SK-N-MC (cell line): ENCODE measurements around the gene C1QL2.

Experiments
- DNase-seq: peaks from one replicate; pipeline ENCODE4 v3.0.0-alpha.2; 2011; ENCODE audit warnings: low read depth, low spot score
- H3K27ac ChIP-seq: fragments of 200-600 bp; sonication (generic); 2 replicates; pipeline ENCODE4 v1.5.1; 2016; ENCODE audit warnings: mixed run types
- H3K36me3 ChIP-seq: fragments of 200-600 bp; sonication (generic); 2 replicates; pipeline ENCODE4 v1.6.1; 2017; ENCODE audit warnings: antibody characterized with exemption, low read length, mixed read lengths; ENCODE audit not compliant: insufficient read depth
- H3K4me3 ChIP-seq: fragments of 200-600 bp; sonication (generic); 2 replicates; pipeline ENCODE4 v1.5.1; 2016
- H3K9ac ChIP-seq: fragments of 200-600 bp; sonication (generic); 2 replicates; pipeline ENCODE4 v1.8.0; 2017; ENCODE audit warnings: mixed run types, mixed read lengths; ENCODE audit not compliant: insufficient read length
- H3K9me3 ChIP-seq: fragments of 200-600 bp; sonication (generic); 2 replicates; pipeline ENCODE4 v1.6.1; 2017; ENCODE audit warnings: low read depth, mild to moderate bottlenecking, antibody characterized with exemption, low read length, moderate library complexity, mixed read lengths
- EZH2 ChIP-seq: fragments of 200-600 bp; sonication (generic); IDR thresholded peaks from one replicate; pipeline ENCODE4 v1.6.1; 2017; ENCODE audit warnings: antibody characterized with exemption
- FOXP2 ChIP-seq: optimal IDR thresholded peaks from 2 replicates; pipeline ENCODE3; 2011; ENCODE audit warnings: mild to moderate bottlenecking, moderate library complexity; ENCODE audit not compliant: insufficient read depth; ENCODE audit errors: extremely low read length, control extremely low read depth
- POLR2AphosphoS5 ChIP-seq: IDR thresholded peaks from 2 replicates; pipeline ENCODE4 v1.6.1; 2012; ENCODE audit warnings: mild to moderate bottlenecking, low read depth, low read length, borderline replicate concordance

Gene C1QL2

DNA sequence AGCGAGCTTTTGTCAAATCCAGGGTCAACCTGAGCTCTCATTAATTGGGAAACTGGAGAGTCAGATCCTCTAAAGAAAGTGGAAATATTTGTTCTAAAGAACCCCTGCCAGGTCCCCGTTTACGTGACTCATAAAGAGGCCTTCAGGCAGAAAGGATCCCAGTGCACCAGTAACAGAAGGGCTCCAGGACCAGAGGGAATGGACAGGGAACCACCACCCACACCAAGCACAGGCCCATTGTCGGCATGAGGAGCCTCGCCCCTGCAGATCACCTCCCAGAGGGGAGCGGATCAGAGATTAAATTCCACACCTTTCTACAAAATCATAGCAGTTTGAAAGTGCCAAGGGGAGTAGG, 16.4 kb upstream of the C1QL2 start:
- no peak for TF ChIP-seq POLR2AphosphoS5
- TF ChIP-seq EZH2, result no peak
- TF ChIP-seq FOXP2, result no peak
- no peak for DNase-seq
- no peaks in the 10 kb centered on the region for H3K9me3 ChIP-seq
- H3K27ac ChIP-seq, result no peak overlapping the region
- no peak overlapping the region for H3K9ac ChIP-seq
- no peaks in the 10 kb centered on the region for H3K36me3 ChIP-seq
- H3K4me3 ChIP-seq, result no peak overlapping the region

DNA sequence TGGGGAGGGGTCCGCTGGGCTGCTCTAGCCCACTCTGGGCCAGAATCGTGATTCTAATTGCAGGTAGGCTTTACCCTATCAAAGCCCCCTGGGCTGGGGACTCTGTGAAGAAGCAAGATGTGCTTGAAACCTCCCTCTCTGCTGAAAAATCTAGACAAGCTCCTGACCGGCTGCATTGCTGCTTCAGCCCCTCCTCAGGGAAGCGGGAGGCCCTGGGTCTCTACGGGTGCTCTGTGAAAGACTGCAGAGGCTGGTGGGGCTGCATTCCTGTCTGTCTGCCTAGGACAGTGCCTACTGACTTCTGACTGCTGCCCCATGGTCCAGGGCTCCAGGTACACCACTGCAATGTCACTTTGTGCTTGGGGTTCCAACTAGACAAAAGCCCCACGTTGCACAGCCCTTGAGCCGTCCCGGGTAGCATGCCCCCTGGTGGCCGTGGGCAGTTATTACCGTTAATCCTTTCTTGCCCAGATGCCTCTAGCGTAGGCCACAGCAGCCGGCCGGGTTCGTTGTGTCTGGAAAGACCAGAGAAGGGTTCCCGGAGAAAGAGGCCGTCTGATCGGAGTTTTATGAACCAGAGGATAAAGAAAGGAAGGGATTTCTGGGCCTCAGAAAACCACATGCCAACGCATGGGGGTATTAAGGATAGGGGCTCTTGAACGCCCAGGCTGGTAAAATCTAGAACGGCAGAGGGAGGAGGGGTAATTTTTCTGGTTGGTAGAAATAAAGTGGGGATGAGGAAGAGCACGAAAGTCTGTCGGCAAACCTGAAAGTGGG, 15.9 kb upstream of the C1QL2 start:
- no peak overlapping the region for H3K4me3 ChIP-seq
- DNase-seq, result no peak
- TF ChIP-seq EZH2, result no peak
- no peak for TF ChIP-seq POLR2AphosphoS5
- no peak for TF ChIP-seq FOXP2
- H3K9me3 ChIP-seq, result no peaks in the 10 kb centered on the region
- H3K27ac ChIP-seq, result no peak overlapping the region
- H3K9ac ChIP-seq, result no peak overlapping the region
- no peaks in the 10 kb centered on the region for H3K36me3 ChIP-seq

DNA sequence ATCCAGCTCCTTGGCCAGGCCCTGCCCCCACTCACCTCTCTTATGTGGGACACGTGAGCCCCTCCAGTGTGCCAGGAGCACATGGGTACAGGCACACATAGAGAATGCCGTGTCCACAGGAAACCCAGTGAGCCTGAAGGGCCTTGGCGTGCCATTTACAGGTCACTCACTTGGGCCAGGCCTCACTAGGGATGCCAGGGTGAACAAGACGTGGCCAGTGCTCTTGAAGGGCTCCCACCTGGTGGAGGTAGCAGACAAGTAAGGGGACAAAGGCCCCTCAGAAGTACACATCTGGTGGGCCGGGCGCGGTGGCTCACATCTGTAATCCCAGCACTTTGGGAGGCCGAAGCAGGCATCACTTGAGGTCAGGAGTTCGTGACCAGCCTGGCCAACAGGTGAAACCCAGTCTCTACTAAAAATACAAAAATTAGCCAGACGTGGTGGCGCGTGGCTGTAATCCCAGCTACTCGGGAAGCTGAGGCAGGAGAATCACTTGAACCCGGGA, 15.1 kb upstream of the C1QL2 start:
- Histone ChIP-seq H3K27ac (no peak overlapping the region), H3K36me3 (no peaks in the 10 kb centered on the region), H3K9ac (no peak overlapping the region), H3K4me3 (no peak overlapping the region), H3K9me3 (no peaks in the 10 kb centered on the region)
- DNase-seq, result no peak
- TF ChIP-seq FOXP2 (no peak), EZH2 (no peak), POLR2AphosphoS5 (no peak)

DNA sequence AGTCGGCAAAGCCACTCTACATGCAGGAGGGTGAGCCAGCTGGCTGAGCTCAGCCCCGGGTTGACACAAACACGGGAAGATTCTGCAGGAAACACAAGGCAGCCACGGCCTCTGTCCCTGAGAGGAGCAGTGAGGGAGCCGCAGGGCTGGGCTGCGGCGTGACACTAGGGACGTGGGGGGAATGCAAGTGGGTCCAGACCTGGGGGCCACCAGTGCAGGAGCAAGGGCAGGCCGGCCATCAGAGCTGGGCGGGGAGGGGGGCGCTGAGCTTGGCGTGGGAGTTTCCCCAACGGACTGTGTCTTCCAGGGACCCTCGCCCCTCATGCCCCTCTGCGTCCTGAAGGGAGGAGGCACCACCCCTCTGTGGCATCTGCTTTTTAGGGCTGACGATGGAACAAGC, 12.0 kb upstream of the C1QL2 start:
- TF ChIP-seq POLR2AphosphoS5, result no peak
- TF ChIP-seq EZH2, result no peak
- TF ChIP-seq FOXP2, result no peak
- no peaks in the 10 kb centered on the region for H3K9me3 ChIP-seq
- H3K27ac ChIP-seq, result no peak overlapping the region
- no peak for DNase-seq
- no peak overlapping the region for H3K9ac ChIP-seq
- no peaks in the 10 kb centered on the region for H3K36me3 ChIP-seq
- no peak overlapping the region for H3K4me3 ChIP-seq

DNA sequence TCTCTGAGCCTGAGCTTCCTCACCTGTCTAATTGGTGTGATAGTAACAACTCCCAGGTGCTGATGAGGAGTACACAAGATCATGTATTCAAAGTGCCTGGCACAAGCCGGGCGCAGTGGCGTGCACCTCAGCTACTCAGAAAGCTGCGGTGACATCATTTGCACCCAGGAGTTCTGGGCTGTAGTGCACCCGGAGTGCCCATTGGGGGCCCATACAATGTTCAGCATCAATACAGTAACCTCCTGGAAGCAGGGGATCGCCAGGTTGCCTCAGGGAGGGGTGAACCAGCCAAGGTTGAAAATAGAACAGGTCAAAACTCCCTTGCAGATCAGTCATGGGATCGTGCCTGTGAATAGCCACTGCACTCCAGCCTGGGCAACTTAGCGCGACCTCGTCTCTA, 11.2 kb upstream of the C1QL2 start:
- DNase-seq, result no peak
- no peaks in the 10 kb centered on the region for H3K36me3 ChIP-seq
- no peak overlapping the region for H3K27ac ChIP-seq
- TF ChIP-seq EZH2 (no peak), POLR2AphosphoS5 (no peak), FOXP2 (no peak)
- no peaks in the 10 kb centered on the region for H3K9me3 ChIP-seq
- H3K4me3 ChIP-seq, result no peak overlapping the region
- H3K9ac ChIP-seq, result no peak overlapping the region

DNA sequence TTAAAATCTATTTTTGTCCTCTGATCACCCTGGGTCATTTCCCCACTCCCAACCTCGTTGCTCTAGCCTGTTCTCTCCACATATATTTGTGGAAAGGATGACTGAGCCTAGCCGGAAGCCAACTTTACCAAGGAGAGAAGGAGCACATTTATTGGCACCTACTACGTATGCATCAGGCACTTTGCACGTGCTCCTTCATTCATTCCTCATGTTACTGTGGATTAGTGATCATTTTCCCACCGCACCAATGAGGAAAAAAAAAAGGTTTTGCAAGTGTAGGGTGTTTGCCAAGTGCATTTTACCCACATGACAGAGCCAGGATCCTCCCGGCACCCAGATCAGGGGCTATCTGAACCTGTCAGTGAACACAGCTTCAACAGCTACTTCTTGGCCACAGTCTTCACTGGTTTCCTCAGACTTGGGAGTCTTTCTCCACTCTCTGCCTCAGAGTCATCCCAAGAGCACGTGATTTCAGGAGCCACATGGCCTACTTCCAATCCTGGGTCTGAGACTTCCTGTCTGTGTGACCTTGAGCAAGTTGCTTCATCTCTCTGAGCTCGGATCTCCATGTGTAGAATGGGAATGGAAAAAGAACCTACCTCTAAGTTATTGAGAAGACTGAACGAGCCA, 1.9 kb upstream of the C1QL2 start:
- Histone ChIP-seq H3K4me3 (no peak overlapping the region), H3K9me3 (no peaks in the 10 kb centered on the region), H3K36me3 (no peaks in the 10 kb centered on the region), H3K27ac (no peak overlapping the region), H3K9ac (no peak overlapping the region)
- TF ChIP-seq EZH2 (no peak), FOXP2 (no peak), POLR2AphosphoS5 (no peak)
- DNase-seq, result no peak

DNA sequence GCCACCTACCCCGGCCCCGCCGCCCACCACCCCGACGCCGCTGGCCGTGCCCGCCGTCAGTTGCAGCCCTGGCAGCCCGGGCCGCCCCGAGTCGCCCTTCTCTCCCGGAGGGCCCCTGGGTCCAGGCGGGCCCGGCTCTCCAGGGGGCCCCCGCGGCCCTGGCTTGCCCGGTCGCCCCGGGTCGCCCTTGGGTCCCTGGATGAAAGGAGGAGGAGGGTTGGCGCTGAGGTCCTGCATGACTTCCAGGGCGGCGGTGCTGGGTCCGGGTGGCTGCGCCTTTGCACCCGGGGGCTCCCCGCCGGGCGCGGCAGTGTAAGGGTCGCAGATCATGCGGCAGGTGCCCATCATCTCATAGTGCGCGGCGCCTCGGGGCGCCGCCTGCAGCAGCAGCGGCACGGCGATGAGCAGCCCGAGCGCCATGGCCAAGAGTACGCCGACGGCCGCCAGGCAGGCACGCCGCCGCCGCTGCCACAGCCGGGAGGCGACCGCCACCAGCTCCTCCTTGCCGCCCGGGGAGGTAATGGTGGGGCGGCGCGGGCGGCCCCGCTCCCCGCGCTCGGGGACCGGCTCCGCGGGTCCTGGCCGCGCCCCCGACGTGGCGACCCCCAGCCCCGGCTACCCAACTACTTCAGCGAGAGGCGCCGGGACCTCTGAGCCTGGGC, 570 bp downstream of the C1QL2 start:
- DNase-seq, result no peak
- no peaks in the 10 kb centered on the region for H3K36me3 ChIP-seq
- no peak overlapping the region for H3K4me3 ChIP-seq
- H3K9ac ChIP-seq, result no peak overlapping the region
- H3K27ac ChIP-seq, result no peak overlapping the region
- no peaks in the 10 kb centered on the region for H3K9me3 ChIP-seq
- TF ChIP-seq FOXP2, result no peak
- TF ChIP-seq POLR2AphosphoS5, result no peak
- no peak for TF ChIP-seq EZH2

DNA sequence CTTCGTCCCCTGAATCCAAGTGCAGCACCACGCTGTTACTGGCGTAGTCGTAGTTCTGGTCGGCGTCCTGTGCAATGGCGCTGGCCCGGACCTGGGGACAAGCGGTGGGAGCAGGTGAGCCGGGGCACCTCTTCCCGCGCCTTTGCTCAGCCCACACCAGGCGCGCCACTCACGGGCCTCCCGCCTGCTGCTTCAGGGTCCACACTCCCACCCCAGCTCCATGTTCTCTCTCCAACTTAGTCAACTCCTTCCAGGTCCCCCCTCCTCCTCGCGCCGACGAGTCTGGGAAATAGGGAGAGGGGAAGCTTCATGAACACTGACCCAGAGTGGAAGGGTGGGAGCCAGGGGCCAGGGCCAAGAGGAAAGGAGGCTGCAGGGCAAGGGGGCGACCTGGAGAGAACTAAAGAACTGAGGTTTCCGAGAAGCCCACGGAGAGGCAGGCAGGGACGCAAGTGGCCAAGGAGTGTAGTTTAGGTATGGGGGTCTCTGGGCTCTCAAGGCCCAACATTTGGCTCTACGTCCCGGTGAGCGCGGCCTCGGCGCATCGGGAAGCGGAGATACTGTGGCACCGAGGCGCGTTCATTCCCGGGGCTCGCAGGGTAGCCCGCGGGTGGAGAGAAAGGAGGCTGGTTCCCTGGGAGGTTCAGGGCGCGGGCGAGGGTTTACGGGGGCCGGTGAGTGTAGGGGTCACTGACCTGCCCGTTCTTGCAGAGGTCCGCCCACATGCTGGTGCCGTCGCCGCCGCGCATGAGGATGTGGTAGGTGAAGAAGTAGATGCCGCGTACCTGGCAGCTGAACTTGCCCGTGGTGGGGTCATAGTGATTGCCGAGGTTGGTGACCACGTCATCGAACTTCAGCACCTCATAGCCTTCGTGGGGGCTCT, 1.4 kb downstream of the C1QL2 start:
- Histone ChIP-seq H3K4me3 (no peak overlapping the region), H3K36me3 (no peaks in the 10 kb centered on the region), H3K9ac (no peak overlapping the region), H3K27ac (no peak overlapping the region), H3K9me3 (no peaks in the 10 kb centered on the region)
- no peak for TF ChIP-seq POLR2AphosphoS5
- no peak for TF ChIP-seq FOXP2
- no peak for TF ChIP-seq EZH2
- no peak for DNase-seq
